GM12892 (cell line): Measurements from ENCODE around the gene KCNIP2.

Source experiments
- DNase-seq: peaks from one replicate; pipeline ENCODE4 v3.0.0; 2011; ENCODE audit not compliant: insufficient read length
- FAIRE-seq: peaks from 2 replicates; lab custom pipeline; 2011; peaks lifted over from hg19 to GRCh38; lab: Jason Lieb, UNC
- POLR2A ChIP-seq: IDR thresholded peaks from 2 replicates; pipeline ENCODE4 v1.6.1; 2011; ENCODE audit warnings: low read depth, low read length, control low read depth
- POLR2AphosphoS5 ChIP-seq: IDR thresholded peaks from 2 replicates; pipeline ENCODE4 v1.6.1; 2011; ENCODE audit warnings: low read depth, low read length, control low read depth
- TAF1 ChIP-seq: IDR thresholded peaks from 2 replicates; pipeline ENCODE4 v1.6.1; 2011; ENCODE audit warnings: low read depth, mild to moderate bottlenecking, control low read depth, low read length, borderline replicate concordance

The KCNIP2 gene

DNA sequence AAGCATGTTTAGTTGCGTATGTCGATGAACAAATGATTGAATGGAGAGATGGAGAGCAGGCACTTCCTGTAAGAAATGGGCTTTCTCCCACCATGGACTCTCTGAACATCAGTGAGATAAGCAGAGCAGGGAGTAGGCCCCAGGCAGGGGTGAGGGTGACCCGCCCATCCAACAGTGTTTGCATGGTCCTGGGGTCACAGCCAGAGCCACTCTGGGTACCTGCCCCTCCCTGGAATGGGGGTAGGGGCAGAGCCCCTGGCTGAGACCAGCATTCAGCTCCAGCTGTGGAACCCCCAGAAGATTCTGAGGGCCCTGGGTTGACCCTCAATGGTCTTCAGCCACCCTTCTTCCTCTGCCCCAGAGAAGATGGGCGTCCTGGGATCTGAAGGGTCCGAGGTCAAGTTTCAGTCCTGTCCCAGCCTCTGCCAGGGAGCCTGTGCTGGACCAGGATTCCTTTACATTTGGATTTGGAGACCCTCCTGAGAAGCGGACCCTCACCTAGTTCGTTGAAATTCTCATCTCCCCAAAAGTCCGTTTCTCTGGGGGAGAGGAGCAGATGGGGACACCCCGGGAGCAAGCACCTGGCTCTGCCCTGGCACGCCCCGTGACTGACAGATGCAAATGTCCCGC, 65.3 kb downstream of the KCNIP2 start:
- TF ChIP-seq TAF1 = no peak
- TF ChIP-seq POLR2AphosphoS5 = no peak
- no peak for TF ChIP-seq POLR2A
- no peak for DNase-seq
- FAIRE-seq = no peak

DNA sequence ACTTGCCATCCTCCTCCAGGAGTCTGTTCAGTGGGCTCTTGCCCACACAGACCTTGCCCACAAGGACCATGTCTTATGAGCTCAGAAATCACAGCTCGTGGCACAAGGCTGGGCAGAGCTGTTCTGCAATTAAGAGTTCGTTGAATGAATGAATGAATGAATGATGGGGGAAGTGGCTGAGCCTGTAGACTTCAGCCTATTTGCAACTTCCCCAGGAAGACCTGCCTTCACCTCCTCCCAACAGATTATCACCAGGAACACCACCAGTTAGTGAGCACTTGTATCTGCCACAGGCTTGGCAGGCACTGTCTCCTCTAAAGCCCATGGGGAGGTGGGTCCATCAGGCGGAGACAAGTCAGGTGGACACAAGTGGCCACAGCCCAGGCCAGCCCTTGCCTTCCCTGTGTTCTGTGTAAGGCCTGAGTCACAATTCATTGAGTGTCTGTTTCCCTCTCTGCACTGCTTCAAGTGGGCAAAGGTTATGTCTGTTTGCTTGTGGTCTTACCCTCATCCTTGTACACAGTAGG, 65.9 kb downstream of the KCNIP2 start:
- DNase-seq (no peak), FAIRE-seq (no peak)

DNA sequence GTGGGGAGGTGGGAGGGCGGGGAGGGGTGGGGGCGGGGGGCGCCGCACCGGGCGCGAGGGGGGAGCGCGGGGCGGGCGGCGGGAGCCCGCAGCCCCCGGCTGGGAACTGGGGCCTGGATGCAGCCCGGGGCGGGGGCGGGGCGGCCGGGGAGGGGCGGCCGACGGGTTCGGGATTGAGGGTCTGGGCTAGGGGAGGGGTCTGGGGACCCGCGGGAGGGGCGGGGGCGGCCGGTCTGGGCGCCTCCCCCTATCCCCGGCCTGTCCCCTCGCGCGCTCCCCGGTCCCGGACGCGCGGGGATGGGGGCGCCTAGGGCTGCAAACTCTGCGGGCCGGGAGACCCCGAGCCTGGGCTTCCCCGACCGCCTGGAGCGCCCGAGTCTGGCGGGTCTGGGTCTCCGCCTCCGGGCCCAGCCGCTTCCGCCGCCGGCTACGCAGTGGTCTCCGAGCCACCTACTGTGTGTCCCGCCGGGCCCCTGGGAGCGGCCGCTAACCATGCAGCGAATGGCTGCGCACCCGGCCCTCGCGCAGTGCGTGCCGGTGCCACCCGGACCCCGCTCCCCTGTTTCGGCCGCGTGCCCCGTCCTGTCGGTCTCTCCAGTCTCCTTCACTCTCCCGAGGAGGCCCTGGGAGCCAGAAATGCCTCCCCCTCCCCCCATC, 67.3 kb downstream of the KCNIP2 start:
- no peak for TF ChIP-seq POLR2A
- TF ChIP-seq POLR2AphosphoS5 = no peak
- TF ChIP-seq TAF1 = no peak
- FAIRE-seq = no peak
- no peak for DNase-seq

More for the DNA sequence above, 65.9 kb downstream of the KCNIP2 start:
- TF ChIP-seq TAF1 = no peak
- TF ChIP-seq POLR2A = no peak
